ENCODE results near the gene ERI3.
A peak's percentile ranks its signal among the peaks of the same experiment; 100 is the strongest.

ERI3 gene

DNA sequence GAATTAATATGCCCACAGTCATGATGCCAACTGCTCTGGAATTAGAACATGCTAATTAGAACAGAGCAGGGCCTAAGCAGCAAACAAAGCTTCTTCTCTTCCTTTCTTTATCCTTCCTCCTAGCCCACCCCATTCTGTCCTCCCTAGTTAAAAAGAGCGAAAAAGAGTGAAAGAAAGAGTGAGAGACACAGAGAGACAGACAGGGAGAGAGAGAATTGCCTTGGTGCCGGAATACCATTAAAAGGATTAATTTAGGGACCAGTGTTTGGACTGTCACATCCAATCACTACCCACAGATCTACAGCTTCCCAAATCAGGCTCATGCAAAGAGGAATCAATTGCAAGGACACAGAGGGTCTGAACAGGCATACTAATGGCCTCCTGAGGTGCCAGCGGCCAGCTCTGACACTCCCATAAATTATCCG is 7.0 kb downstream of the ERI3 start:
- DNase-seq, result no peak

DNA sequence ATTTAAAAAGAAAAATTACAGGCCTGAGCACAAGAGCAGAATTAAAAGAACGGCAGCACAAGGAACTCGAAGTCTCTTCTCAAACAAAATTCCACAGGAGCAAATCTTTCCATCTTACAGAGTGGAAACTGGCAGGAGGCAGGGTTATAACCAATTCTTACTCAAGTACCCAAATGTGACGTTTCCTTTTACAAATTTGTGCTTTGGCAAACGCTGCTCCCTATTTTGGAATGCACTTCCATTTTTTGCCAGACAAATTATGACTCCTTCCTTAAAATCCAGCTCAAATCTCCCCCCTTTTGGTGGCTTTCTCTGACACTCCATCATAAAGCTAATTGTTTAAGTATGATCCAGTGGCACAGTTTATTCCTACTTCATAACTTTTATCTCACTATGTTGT is 7.8 kb downstream of the ERI3 start:
- DNase-seq, result no peak

DNA sequence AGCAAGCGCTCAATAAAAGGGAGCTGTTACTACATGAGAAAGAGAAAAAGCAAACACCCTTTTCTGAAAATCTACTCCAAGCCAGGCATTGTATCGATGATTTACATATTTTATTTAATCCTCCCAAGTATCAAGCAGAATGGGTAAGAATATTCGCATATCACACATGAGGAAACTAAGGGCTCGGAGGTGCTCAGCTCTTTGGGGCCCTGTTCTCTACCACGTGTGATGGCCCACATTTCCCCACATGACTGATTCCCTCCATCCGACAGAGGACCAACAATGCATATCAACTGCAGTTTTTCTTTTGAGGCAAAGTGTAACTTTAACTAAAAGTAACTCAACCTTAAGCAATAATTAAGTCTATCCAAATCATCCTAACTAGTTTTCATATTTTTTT is 8.2 kb downstream of the ERI3 start:
- no peak for DNase-seq

DNA sequence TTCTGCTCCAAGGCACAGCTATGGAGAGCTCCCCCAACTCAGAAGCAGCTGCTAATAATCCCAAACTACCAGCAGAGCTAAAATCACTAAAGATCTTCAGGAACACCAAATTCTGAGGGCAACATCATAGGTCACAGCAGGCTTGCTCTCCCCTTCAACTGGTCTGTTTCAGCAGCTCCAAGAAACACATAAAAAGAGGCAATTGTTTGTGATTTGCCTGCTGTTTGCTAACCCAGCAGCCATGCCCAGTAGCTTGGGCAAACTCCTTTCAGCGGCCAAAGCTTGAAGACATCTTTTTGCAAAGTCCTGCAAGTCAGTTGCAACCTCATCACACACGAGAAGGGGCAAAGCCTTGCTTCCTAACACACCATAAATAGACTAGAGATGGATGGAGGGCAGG is 8.9 kb downstream of the ERI3 start:
- DNase-seq, result no peak

DNA sequence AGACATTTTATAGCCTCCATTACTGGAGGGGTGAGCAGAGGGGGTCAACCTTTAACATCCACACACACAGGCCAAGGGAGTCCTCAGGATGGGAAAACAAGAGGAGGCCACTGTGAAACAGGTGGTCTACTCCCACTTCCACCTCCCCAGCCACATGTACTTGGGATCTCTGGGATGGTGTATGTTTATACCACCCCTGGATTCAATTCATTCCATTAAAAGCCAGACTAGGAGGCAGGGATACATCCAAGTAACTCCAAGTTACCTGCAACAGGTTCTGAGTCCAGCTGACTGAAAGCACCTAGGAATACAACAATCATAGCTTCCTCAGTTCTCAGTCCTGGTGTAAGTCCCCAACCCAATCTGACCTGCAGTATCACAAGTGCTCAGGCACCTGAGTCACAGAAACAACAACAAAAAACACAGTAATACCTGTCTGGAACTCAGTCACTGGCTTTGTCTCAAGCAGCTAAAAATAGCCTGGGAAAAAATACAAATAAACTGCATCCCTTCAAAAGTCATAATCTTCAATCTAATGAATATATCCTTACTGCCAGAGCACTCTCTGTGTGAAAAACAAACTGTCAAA is 9.8 kb downstream of the ERI3 start:
- no peak for DNase-seq

DNA sequence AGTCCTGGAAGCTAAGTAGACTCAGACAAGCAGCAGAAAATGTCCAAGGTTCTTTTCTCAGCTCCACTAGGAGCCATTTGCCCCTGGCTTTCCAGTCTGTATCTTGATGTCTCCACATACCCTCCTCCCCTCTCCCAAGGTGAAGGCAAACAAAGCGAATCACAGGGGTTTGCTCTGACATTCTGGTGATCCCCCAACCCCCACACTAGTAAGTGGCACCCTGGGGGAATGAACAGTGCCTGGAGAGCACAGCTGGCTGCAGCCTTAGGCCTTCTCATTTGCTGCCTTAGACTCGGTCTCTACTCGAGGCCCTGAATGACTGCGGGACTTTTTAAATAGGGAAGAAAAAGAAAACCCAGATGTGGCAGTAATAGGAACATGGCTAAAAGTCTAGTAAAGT is 15.3 kb downstream of the ERI3 start:
- no peak for DNase-seq

DNA sequence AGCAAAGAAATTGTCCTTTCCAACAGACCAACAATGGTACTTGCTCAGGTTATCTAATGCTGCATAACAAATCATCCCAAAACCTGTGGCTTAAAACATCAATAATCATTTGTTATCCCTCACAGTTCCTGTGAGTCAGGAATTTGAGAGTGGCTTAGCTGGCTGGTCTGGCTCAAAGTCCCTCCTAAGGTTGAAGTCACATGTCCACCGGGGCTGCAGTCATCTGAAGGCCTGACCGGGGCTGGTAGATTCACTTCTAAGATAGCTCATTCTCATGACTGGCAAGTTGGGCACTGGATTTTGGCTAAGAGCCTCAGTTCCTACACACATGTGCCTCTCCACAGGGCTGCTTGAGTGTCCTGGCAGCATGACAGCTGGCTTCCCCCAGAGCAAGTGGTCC is 16.9 kb downstream of the ERI3 start:
- DNase-seq, result no peak

DNA sequence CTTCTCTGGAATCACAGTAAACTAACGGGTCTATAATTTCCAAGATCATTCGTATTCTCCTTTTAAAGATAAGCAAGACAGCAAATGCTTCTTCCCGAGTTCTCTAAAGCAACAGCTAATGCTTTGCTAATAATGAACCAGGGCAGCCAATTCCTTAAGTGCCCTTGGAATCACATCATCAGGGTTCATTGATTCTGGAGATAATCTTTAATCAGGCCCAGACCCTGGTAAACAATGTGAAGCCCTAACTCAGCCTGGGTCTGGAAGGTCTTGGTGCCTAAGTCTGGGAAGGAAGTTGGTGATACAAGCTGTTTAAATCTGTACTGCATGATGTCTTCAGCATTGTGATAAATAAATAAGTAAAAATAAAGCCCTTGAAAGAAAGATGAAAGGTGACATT is 18.4 kb downstream of the ERI3 start:
- no peak for DNase-seq

DNA sequence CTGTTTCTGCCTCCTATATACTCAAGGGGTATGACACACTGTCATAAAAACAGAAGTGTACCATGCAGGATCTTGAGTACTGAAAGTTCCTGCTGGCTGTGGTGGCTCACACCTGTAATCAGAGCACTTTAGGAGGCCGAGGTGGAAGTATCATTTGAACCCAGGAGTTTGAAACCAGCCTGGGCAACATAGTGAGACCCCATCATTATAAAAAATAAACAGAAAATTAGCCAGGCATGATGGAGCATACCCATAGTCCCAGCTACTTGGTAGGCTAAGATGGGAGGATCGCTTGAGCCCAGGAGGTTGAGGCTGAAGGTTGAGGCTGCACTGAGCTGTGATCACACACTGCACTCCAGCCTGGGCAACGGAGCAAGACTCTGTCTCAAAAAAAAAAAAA is 20.1 kb downstream of the ERI3 start:
- no peak for DNase-seq

DNA sequence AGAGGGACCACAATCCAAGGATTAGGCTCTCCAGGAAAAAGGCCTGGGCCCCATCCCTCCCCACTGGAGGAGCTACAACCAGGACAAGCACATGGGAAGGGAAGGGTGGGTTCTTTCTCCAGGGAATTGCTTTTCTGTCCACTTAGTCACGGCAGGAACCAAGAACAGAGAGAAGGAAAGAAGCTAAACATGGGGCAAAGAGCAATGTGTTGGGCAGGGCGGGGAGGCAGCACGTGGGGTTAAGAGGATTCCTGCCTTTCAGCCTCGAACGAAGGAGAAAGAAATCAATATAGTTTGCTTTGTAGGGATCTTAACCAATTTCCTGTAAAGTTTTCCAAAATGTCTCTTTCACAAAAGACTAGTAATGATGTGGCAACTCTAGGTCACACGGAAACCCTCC is 21.7 kb downstream of the ERI3 start:
- DNase-seq, result no peak

DNA sequence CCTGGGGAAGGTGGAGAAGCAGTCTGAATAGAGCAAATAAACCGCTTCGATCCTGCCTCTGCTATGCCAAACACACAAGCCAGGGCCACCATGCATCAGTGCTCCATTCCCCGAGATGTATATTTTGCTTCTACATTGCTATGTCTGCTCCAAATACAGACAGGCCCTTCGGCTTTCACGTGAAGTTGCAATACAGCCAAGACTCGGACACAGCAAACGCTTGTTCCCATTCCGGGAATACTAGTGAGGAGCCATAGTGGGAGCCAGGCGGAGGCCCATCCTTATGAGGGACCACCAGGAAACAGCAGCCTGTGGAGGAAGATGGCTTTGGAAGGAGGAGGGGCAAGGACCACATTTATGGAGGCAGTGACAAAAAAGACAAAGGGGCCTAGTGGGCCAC is 22.6 kb downstream of the ERI3 start:
- no peak for DNase-seq

DNA sequence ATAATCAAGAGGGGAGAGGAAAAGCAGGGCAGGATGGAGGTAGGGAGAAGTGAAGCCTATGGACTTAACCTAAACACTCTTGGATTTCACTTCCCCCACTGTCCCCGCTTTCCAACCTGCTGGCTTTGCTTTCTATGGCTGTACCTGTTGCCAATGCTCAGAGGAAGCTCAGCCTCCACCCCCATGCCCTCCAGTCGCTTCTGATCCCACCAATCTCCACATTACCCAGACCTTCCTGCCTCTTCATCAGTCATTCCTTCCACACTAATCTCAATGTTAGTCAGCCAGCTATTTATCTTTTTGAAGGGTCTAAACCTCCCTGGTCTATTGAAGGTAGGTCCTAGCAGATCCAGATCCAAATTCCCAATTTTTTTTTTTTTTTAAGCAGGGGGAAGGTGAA is 24.1 kb downstream of the ERI3 start:
- no peak for DNase-seq

DNA sequence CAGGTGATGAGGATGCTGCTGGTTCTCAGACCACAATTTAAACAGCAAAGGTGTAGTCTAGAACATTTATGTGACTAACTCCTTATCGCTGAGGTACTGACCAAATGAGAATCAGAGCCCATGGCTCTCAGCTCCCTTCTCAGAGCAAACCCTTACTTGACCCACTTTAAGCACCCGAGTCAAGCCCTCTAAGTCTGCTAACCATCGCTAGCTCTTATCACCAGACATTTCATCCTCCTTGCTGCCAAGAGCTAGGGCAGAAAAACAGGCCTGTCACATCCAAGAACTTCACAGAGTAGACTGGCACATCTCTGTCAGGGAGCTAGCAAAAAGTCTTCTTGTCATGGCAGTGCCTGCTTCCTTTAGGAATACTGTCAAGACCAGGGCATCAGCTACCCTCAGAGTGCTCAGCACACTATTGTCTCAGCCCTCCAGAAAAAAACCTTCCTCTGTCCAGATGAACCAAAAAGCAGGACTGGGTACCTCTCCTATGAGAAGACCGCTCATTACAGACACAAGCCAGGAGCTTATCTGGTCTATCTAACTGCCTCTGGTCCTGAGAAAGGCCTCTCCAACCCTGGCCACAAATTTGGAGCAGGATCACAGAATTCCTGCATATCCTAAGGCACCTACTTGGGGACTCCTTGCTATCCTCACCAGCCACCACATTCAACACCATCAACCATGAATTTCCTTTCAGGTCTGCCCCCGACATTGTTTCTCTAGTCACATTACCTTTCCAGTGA is 26.2 kb downstream of the ERI3 start:
- DNase-seq, result no peak

DNA sequence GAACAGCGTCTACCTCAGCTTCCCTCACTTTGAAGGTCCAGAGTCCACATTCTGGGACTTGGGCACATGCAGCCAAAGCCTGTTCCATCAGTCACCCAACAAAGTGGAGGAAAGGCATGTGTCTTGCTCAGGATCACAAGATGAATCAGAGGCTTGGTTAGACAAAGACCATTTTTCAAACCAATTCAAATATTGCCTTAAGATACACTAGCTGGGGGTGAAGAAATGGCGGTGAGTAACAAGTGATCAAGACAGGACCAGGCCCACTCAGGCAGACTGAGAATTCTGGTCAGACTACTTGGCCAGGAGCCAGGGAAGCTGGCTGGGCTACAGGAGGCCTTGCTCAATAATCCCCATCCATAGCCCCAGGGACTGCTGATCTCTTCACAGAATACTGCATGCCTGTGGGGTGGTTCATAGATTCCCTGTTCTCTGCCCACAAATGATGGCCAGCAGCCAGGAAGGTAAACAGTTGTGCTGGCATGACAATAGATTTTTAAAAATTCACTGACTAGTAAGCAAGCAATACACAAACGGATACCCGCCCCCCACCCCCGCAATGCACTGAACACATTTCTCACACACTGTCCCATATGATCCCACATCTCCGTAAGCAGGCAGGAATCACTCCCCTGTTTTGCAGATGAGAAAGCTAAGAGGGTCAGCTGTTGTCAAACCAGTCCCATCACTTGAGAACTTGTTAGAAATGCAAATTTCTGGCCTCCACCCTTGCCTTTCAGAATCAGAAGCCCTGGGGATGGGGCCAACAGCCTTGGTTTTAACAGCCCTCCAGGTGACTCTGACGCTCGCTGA is 27.2 kb downstream of the ERI3 start:
- peak; percentile 52 for DNase-seq

DNA sequence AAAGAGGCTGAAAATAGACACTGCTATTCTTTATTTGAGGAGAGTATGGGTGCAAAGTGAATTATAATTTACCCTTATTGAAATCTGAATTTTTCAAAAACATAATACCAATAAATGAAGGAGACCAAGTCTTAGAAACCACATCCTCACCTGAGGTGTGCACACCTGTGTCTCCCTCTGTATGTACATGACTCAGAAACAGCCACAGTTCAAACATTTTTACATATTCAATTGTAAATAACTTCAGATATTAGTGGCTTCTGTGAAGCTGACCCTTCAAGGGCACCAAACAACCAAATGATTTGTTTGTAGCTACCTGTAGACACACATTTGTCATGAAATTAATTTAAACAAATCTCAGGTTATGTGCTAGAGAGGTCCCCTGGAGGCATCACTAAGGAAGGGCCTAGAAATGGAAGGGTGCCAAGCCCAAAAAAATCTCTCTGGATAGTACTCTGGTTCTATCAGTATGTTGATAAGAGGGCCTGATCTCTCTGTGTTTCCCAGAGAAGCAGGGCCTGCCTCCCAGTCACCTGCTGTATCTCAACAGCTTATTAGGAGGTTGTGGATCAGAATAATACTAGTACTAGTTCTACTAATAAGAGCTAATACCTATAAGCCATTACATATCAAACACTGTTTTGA is 28.1 kb downstream of the ERI3 start:
- DNase-seq, result no peak

DNA sequence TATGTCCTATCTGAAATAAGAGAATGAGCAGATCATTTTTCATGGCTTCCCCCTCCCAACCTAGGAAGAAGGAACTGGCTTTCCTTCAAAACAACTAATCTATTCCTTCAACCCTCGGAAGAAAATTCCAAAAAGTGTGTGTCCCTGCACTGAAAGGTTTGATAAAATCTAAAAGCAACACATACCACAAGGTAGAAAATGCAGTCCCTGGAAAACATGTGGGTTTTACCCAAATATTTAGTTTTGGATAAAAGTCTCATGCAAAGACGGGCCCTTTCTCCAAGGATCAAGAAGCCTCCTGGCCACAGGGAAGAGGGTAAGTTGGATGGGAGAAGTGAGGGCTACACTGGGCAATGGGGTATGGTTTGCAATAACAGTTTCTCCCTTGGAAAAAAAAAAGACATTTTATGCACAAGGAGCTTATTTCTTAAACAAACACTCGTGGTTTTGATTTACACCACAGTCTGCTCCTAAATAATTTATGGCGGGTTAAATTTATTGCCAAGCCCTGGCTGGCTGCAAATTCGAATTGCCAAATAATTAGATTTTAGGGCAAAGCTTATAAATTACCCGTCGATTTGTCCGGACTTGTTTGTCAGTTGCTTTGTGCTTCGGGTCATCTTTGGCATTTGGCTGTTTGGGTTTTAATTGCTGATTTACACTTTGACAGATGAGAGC is 28.9 kb downstream of the ERI3 start:
- no peak for DNase-seq

DNA sequence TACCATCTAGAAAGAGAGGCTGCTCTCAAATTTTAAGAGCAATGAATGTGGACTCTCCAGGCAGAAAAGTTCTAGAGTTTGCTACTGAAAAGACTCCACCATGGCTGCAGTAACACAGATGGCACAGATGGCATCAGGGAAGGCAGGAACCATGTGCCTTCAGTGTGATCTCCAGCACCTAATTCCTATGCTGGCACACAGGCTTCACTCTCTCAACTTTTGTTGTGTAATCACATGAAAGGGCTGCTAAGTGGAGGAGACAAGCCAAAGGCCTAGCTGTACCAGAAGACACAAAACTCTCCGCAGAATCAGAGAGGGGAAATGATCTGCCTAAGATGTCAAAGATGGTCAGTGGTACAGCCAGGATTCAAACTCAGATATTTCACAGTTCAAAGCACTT is 31.1 kb downstream of the ERI3 start:
- no peak for DNase-seq

DNA sequence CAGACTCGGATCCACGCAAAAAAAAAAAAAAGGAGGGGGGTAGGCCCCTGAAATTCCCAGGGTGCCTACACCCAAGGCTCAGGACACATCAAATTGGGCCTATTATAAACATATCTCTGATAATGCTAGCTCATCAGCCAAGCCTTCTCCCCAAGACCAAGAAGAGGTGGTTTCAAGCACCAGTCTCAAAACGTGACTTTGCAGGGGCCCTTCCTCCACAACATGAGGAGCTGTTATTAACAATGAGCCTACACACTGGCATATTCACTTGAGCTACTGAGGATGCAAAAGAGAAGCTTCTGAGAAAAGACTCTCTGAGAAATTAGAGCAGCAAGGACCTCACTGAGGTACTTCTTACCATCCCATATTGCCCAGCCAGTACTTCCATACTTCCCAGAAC is 32.7 kb downstream of the ERI3 start:
- no peak for DNase-seq

DNA sequence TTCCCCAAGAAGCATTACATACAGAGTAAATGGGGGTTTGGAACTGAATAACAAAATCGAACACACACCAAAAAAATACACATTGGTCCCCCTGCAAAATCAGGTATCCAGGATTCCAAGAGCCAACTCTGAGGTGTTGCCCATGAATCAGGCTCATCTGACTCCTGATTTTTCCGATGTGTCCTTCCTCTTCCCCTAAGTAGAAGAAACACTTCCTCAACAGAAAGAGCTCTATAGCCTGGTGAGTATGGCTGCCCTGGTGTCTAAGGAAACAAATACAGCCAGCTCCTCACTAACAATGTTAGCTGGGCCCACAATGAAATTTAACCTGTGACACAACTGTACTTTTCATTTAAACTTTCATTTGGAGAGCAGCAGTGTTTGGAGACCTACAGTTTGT is 33.6 kb downstream of the ERI3 start:
- no peak for DNase-seq

DNA sequence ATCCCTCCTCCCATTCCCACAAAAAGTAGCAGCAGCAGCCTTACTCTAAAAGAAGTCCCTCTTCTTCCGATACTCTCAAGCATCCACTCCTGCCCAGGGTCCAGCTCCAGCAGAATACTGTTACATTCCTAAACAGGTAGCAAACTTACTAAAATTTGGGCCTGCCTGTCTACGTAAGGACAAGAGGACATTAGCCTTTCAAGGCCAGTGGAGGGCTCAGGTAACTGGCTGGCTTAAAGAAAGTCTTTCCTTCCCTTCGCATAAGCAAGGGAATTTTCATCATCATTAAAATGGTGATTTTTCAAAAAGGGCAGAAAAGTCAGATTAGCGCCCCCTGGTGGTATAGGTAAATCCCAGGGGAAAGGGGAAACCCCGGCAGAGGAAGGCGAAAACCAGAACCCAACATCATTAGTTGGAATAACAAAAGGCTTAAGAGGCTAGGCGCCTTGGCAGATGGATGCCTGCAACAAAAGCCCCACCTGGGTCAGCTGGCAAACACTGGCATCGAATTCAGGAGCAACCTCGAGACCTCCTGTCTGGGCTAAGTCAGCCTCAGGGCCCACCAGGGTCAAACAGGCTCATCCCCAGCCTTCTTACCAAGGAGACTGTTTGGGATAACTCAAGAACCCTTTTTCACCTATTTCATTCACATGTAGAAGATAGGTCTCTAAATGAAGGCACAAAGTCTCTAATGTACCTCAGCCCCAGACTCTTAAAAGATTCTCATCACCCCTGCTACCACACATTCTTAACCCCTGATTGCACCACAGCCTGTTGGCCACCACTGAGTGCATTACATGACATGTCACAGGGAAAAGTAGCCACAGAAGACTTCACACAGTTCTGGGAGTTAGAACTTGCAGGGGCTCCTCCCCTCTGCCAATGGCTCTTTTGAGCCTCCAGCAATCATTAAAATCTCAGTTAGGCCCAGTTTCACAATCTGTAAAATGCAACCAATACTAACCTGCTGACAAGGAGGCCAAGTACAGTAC is 36.7 kb downstream of the ERI3 start:
- DNase-seq, result no peak

DNA sequence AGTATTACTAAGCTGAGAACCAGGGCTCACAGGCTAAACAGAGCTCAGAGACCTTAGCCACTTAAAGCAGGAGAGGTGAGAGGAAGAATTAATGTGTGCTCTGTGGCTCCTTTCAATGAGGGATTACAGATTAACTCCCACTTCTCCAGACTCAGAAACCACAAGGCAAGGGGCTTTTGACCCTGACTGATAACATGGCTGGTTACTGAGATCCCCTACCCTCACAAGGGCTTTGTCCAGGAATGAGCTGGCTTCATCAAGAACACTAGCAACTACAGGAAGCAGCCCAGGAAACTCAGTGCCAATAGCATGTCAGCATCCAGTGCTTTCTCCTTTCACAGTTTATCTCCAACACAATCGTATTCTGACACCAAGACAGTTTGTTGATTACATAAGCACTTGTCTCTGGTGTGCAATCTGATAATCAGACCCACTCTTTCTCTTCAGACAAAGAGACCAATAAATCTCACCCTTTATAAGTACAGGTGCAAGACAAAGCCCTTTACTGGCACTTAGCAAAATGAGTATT is 38.8 kb downstream of the ERI3 start:
- DNase-seq, result no peak

DNA sequence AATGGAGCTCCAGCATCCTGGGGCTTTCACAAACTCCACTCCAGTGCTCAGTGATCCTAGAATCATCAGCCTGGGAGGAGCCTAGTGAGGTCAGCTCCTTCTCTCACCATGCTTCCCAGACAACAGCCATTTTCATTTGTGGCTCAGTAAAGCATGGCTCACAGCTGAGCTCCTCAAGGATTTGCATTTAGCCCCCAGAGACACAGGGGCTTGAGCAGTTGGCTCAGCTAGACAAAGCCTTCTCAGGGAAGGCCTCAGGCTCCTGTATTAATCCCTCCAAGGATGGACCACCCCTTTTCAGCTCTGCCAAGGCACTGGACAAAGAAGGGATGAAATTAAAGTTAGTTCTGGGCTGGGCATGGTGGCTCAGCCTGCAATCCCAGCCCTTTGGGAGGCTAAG is 39.5 kb downstream of the ERI3 start:
- DNase-seq, result no peak

Measured in left hindlimb (tissue), 1 donor.